KBM-7 (cell line): Measurements from ENCODE around the gene BICRAL.

Source experiments
- DNase-seq: peaks from one replicate; pipeline ENCODE4 v3.0.0-alpha.2; 2015
- in situ Hi-C: fragments of 300-500 bp; cut with MboI; formaldehyde crosslinking; loops from 2 replicates; pipeline ENCODE4 v1.14.3; 2020; ENCODE audit warnings: low sequenced_read_pairs, low pct_unique_long_range_greater_than_20kb, mixed read lengths

The BICRAL gene

GRCh38 chr6:42911171-42912021 lies 129.5 kb downstream of the BICRAL start:
- no peak for DNase-seq
- in situ Hi-C loops, result no loop called here

DNA sequence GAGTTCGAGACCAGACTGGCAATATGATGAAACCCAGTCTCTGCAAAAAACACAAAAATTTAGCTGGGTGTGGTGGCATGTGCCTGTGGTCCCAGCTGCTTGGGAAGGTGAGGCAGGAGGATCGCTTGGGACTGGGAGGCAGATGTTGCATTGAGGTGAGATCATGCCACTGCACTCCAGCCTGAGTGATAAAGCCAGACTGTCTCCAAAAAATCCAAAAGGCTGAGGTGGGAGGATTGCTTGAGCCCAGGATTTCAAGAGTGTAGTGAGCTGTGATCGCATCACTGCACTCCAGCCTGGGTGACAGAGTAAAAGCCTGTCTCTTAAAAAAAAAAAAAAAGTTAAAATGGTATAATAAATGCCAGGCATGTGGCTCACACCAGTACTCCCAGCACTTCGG lies 132.7 kb downstream of the BICRAL start:
- no peak for DNase-seq
- in situ Hi-C loops, result no loop called here

GRCh38 chr6:42915732-42916131 lies 133.9 kb downstream of the BICRAL start, which contains the start of gene PTCRA:
PTCRA (plus strand) TSS chr6:42916053; CDS start chr6:42916070, 17 bp downstream.
- DNase-seq, result no peak
- in situ Hi-C loops, result no loop called here

GRCh38 chr6:42916288-42916687 lies 134.4 kb downstream of the BICRAL start:
- no peak for DNase-seq
- in situ Hi-C loops, result no loop called here
